DOHH2 (cell line): ENCODE measurements around the gene C1RL.

Source experiments
- CTCF ChIP-seq: fragments of 200-600 bp; sonication (generic); IDR thresholded peaks from one replicate; pipeline ENCODE4 v1.5.1; 2014; ENCODE audit warnings: antibody characterized with exemption, mild to moderate bottlenecking, low read depth, low read length; ENCODE audit not compliant: poor library complexity, severe bottlenecking
- EZH2phosphoT487 ChIP-seq: fragments of 200-600 bp; sonication (generic); IDR thresholded peaks from 2 replicates; pipeline ENCODE4 v1.6.1; 2017; ENCODE audit warnings: borderline replicate concordance, mild to moderate bottlenecking, antibody characterized with exemption, low read length, moderate library complexity, mixed read lengths

- TF ChIP-seq CTCF (no peak), EZH2phosphoT487 (no peak)
Observed at GRCh38 chr12:7145671-7146070, 36.7 kb upstream of the C1RL start.
